Measurements from ENCODE around the gene MFSD12.

- TF ChIP-seq CTCF (IDR thresholded peaks at IDR 0.05; ENCODE audit: insufficient read depth, low read length, poor library complexity, severe bottlenecking) (no peak), EZH2phosphoT487 (conservative IDR thresholded peaks at IDR 0.05; ENCODE audit: low read length) (no peak)
Measured at GRCh38 chr19:3549816-3550215, 7.6 kb downstream of the MFSD12 start.
